GM18951 (cell line): ENCODE results near the gene WDR87.

Experiments
- POLR2A ChIP-seq: IDR thresholded peaks from 4 replicates; pipeline ENCODE4 v1.6.1; 2011; ENCODE audit warnings: mild to moderate bottlenecking; ENCODE audit not compliant: insufficient read length, insufficient read depth; ENCODE audit errors: extremely low read depth
- in situ Hi-C: fragments of 300-500 bp; cut with MboI; formaldehyde crosslinking; loops from one replicate; pipeline ENCODE4 v1.12.0; 2022; ENCODE audit warnings: low sequenced_read_pairs, mixed read lengths, inconsistent platforms; ENCODE audit not compliant: unreplicated experiment

WDR87 gene

GRCh38 chr19:37905946-37906868, at the start of gene WDR87:
Gene WDR87, minus strand, starts transcription at chr19:37906594. Its CDS starts 8,355 bp downstream, at chr19:37898239.
- in situ Hi-C loops = no loop called here
- no peak for TF ChIP-seq POLR2A

GRCh38 chr19:37955986-37956385, 49.6 kb upstream of the WDR87 start:
- TF ChIP-seq POLR2A = no peak
- in situ Hi-C loops = no loop called here

GRCh38 chr19:37954421-37954874, 48.1 kb upstream of the WDR87 start:
- no peak for TF ChIP-seq POLR2A
- in situ Hi-C loops = no loop called here

GRCh38 chr19:37953918-37954303, 47.5 kb upstream of the WDR87 start:
- in situ Hi-C loops = no loop called here

GRCh38 chr19:37953171-37953917, 47.0 kb upstream of the WDR87 start:
- in situ Hi-C loops = no loop called here
- TF ChIP-seq POLR2A = no peak

More at GRCh38 chr19:37953918-37954303, 47.5 kb upstream of the WDR87 start:
- no peak for TF ChIP-seq POLR2A

GRCh38 chr19:37951816-37952210, 45.4 kb upstream of the WDR87 start:
- in situ Hi-C loops = no loop called here
- TF ChIP-seq POLR2A = no peak

- in situ Hi-C loops = no loop called here
- TF ChIP-seq POLR2A = no peak
These were observed 44.2 kb upstream of the WDR87 start for GRCh38 chr19:37950471-37951175.

GRCh38 chr19:37948362-37948761, 42.0 kb upstream of the WDR87 start:
- TF ChIP-seq POLR2A = no peak
- in situ Hi-C loops = no loop called here

GRCh38 chr19:37947778-37948177, 41.4 kb upstream of the WDR87 start:
- no peak for TF ChIP-seq POLR2A
- in situ Hi-C loops = no loop called here

- no peak for TF ChIP-seq POLR2A
- in situ Hi-C loops = no loop called here
These were observed 39.7 kb upstream of the WDR87 start for GRCh38 chr19:37946132-37946531.

- no peak for TF ChIP-seq POLR2A
- in situ Hi-C loops = no loop called here
These were observed 37.1 kb upstream of the WDR87 start for GRCh38 chr19:37943480-37943879.

- in situ Hi-C loops = no loop called here
- no peak for TF ChIP-seq POLR2A
These were observed 36.1 kb upstream of the WDR87 start for GRCh38 chr19:37942516-37942902.
